A549 (cell line): ENCODE measurements around the gene ITFG1. TPM values are rescaled to one million over a fixed set of nuclear protein-coding genes. Genes with fewer than 3 reads are reported as not detected.

Experiments
- ATAC-seq, 2 experiments: fragments of 200-7000 bp in 1 of 2; fragments of >200 bp in 1 of 2; cut with Nextera tagmentation in 1 of 2; cut with Tn5 transposase in 1 of 2; 3 replicates each; pipeline versions ENCODE4 v1.8.0 to v1.9.1; 2018 to 2020; ENCODE audit warnings: mild to moderate bottlenecking in 1 of 2, moderate library complexity in 1 of 2
- CTCF ChIA-PET: fragments of 300-600 bp; sonication (Branson Sonifier 250); formaldehyde crosslinking; extraction: SDS; loops from one replicate; lab custom pipeline; 2021; ENCODE audit warnings: antibody characterized with exemption, inconsistent platforms; lab: Yijun Ruan, JAX
- POLR2A ChIA-PET: fragments of 350-600 bp; formaldehyde crosslinking; extraction: SDS; loops from one replicate; lab custom pipeline; 2021; ENCODE audit warnings: antibody characterized with exemption, inconsistent platforms; lab: Yijun Ruan, JAX
- DNase-seq, 2 experiments: peaks; one replicate each; pipeline versions ENCODE4 v3.0.0 to v3.0.0-alpha.2; 2011 to 2016; ENCODE audit warnings: low read depth in 1 of 2, low spot score in 1 of 2
- FAIRE-seq: peaks from 2 replicates; lab custom pipeline; 2011; peaks lifted over from hg19 to GRCh38; lab: Jason Lieb, UNC
- H3K27ac ChIP-seq, 2 experiments: fragments of >200 bp; sonication (Bioruptor Twin); formaldehyde crosslinking; 3 replicates each; pipeline ENCODE4 v1.5.1; 2016 to 2017
- H3K4me1 ChIP-seq: fragments of >200 bp; sonication (Bioruptor Twin); formaldehyde crosslinking; 3 replicates; pipeline ENCODE4 v1.6.1; 2016
- H3K4me2 ChIP-seq: fragments of >200 bp; sonication (Bioruptor Twin); formaldehyde crosslinking; 3 replicates; pipeline ENCODE4 v1.6.1; 2016
- H3K4me3 ChIP-seq: fragments of >200 bp; sonication (Bioruptor Twin); formaldehyde crosslinking; 3 replicates; pipeline ENCODE4 v1.5.1; 2016
- H3K9me3 ChIP-seq: fragments of >200 bp; sonication (Bioruptor Twin); formaldehyde crosslinking; 3 replicates; pipeline ENCODE4 v1.6.1; 2016
- BHLHE40 ChIP-seq: IDR thresholded peaks from 2 replicates; pipeline ENCODE4 v1.6.1; 2012; ENCODE audit warnings: low read depth, low read length, inconsistent platforms
- CEBPB ChIP-seq, 2 experiments: fragments of >200 bp in 1 of 2; sonication (Bioruptor Twin) in 1 of 2; formaldehyde crosslinking in 1 of 2; IDR thresholded peaks; 2 replicates each; pipeline ENCODE4 v1.6.1; 2012 to 2016
- ESRRA ChIP-seq: fragments of 150-350 bp; IDR thresholded peaks from 2 replicates; pipeline ENCODE4 v1.6.1; 2014; ENCODE audit warnings: mild to moderate bottlenecking, low read length, borderline replicate concordance
- FOSB ChIP-seq: fragments of 250-450 bp; sonication (Bioruptor Pico); IDR thresholded peaks from 2 replicates; pipeline ENCODE4 v1.5.0; 2020; ENCODE audit warnings: mild to moderate bottlenecking, moderate library complexity
- GATA3 ChIP-seq: IDR thresholded peaks from 2 replicates; pipeline ENCODE4 v1.6.1; 2012; ENCODE audit warnings: borderline replicate concordance
- HDAC2 ChIP-seq: fragments of 200-600 bp; sonication (generic); IDR thresholded peaks from 2 replicates; pipeline ENCODE4 v1.6.1; 2016
- HOXB13 ChIP-seq: fragments of 250-450 bp; sonication (Bioruptor Pico); IDR thresholded peaks from 2 replicates; pipeline ENCODE4 v1.5.0; 2020; ENCODE audit warnings: low read depth, mild to moderate bottlenecking, moderate library complexity
- JUNB ChIP-seq: fragments of >200 bp; sonication (Bioruptor Twin); formaldehyde crosslinking; IDR thresholded peaks from 2 replicates; pipeline ENCODE4 v1.6.1; 2016
- KDM5A ChIP-seq: fragments of 200-600 bp; sonication (generic); IDR thresholded peaks from 2 replicates; pipeline ENCODE4 v1.6.1; 2016; ENCODE audit warnings: antibody characterized with exemption, mild to moderate bottlenecking
- NFE2L2 ChIP-seq: fragments of 150-350 bp; conservative IDR thresholded peaks from 2 replicates; pipeline ENCODE4 v1.6.1; 2014; ENCODE audit warnings: low read length
- NR3C1 ChIP-seq: fragments of >200 bp; sonication (Bioruptor Twin); formaldehyde crosslinking; IDR thresholded peaks from 3 replicates; pipeline ENCODE4 v1.6.1; 2017
- POLR2AphosphoS2 ChIP-seq: conservative IDR thresholded peaks from 2 replicates; pipeline ENCODE4 v1.6.1; 2012; ENCODE audit warnings: low read length, improper control_type of control experiment, inconsistent platforms
- RAD21 ChIP-seq, 2 experiments: fragments of >200 bp in 1 of 2; sonication (Bioruptor Twin) in 1 of 2; formaldehyde crosslinking in 1 of 2; IDR thresholded peaks in 1 of 2; conservative IDR thresholded peaks in 1 of 2; 2 replicates in 1 of 2; 3 replicates in 1 of 2; pipeline ENCODE4 v1.6.1; 2012 to 2018; ENCODE audit warnings: inconsistent platforms in 1 of 2
- RARB ChIP-seq: fragments of 250-450 bp; sonication (Bioruptor Pico); IDR thresholded peaks from 2 replicates; pipeline ENCODE4 v1.8.0; 2021; ENCODE audit warnings: mild to moderate bottlenecking, moderate library complexity
- SMC3 ChIP-seq: fragments of >200 bp; sonication (Bioruptor Twin); formaldehyde crosslinking; IDR thresholded peaks from 3 replicates; pipeline ENCODE4 v1.6.1; 2018; ENCODE audit warnings: inconsistent platforms
- TFCP2L1 ChIP-seq: fragments of 250-450 bp; sonication (Bioruptor Pico); IDR thresholded peaks from 2 replicates; pipeline ENCODE4 v1.5.0; 2021; ENCODE audit warnings: mild to moderate bottlenecking
- WGBS: methylation state at CpG from one replicate; pipeline ENCODE4 v1.1.6; 2017; ENCODE audit errors: missing lambda C conversion rate; 5-methylcytosine and 5-hydroxymethylcytosine counted together
- polyA plus RNA-seq, 4 experiments: library from polyadenylated mRNA; depleted of rRNA in 3 of 4; stranded (reverse); fragments of >200 nt; fragmentation: RNase III in 1 of 4; extraction: RNeasy Plus Mini Kit Qiagen cat#74134 plus additional on column Dnase treatment in 1 of 4; gene quantifications; 2 replicates in 3 of 4; 3 replicates in 1 of 4; pipeline ENCODE4 v1.2.3, GENCODE V29; 2011 to 2017
- TF ChIP-seq, protein P1 (sequence below): fragments of >200 bp; sonication (Bioruptor Twin); formaldehyde crosslinking; IDR thresholded peaks from 2 replicates; pipeline ENCODE4 v1.6.1; 2016
- TF ChIP-seq, protein P2 (sequence below): IDR thresholded peaks from 2 replicates; pipeline ENCODE4 v1.6.1; 2012
- TF ChIP-seq, protein P3 (sequence below): fragments of >200 bp; sonication (Bioruptor Twin); formaldehyde crosslinking; IDR thresholded peaks from 3 replicates; pipeline ENCODE4 v1.6.1; 2016
- TF ChIP-seq, protein P4 (sequence below): IDR thresholded peaks from 2 replicates; pipeline ENCODE4 v1.6.1; 2012; ENCODE audit warnings: low read depth, borderline replicate concordance
- TF ChIP-seq, protein P5 (sequence below): fragments of >200 bp; sonication (Bioruptor Twin); formaldehyde crosslinking; IDR thresholded peaks from 3 replicates; pipeline ENCODE4 v1.5.1; 2016

Gene ITFG1
- polyA plus RNA-seq, 2 of the 4 experiments (the other 2 are of a cell fraction): 32.9 to 112 TPM

DNA sequence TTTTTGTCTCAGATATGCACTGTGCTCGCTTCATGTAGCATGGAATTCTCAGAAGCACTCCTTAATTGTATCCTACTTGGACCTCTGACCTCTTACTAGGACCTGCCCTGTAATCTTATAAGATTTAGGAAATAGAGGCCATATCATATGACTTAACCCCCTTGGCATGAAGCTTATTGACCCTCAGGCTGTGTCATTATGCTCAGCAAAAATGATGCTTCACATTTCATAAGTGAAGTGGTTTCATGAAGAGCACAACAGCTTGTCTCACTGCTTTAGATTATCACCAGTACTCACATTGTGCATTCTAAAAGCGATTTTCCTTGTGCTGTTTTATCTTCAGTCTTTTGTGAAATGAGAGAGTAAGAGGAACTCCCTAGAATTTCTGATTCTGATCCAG is 6.6 kb upstream of the ITFG1 start:
- Histone ChIP-seq H3K27ac (no peak overlapping the region), H3K4me2 (no peak overlapping the region)
- CTCF ChIA-PET: interaction anchor here (1.7 kb wide), 1 partner anchor 16 kb away, joined by 4 read pairs; no protein-coding TSS in a partner anchor
- TF ChIP-seq HDAC2: no peak
- TF ChIP-seq BHLHE40: no peak
- no peak for TF ChIP-seq TFCP2L1
- TF ChIP-seq, all 56 proteins: peak for 0
- Histone ChIP-seq H3K4me1 (peaks cover 11% of the 10 kb centered on the region; the same call in 2 of the 3 replicates), H3K4me3 (no peak overlapping the region), H3K9me3 (no peaks in the 10 kb centered on the region)
- 87% methylated on average over 2 of the region's 2 CpGs for WGBS
- ATAC-seq (no peak), FAIRE-seq (no peak), DNase-seq (no peak)
- POLR2A ChIA-PET: no interaction called here

DNA sequence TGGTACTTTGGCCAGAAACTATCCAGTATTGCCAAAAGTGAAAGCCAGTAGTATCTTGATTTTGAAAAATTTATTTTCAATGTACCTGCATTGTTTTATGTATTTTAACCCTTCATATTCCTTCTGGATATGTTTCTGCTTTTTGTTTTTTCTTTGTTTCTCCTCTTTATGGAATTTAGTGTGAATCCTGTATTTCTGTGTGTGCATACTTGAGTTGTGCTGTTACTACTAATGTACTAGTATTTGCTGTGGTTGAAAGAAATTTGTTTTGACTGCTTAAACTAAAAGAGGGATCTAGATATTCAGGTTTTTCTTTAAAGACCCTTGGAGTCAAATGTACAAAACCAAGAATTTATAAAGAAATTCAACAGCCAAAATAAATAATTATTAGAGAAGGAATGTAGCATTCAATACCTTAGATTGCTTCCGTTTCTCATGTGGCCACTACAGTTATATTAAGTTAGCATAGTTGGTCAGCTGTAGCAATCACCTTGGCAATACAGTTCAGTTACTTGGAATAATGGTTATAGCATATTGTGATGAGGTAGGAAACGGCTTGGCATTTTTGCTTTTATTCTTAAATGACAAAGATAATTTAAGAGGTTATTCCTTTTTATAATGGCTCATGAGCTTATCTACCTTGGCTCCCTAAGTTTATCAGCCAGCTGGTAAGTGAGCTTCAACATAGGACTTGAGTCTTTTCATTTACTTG is 5.2 kb upstream of the ITFG1 start:
- Histone ChIP-seq H3K4me3 (no peak overlapping the region), H3K9me3 (no peaks in the 10 kb centered on the region), H3K4me2 (no peak overlapping the region)
- FAIRE-seq: no peak
- TF ChIP-seq, protein P1, sequence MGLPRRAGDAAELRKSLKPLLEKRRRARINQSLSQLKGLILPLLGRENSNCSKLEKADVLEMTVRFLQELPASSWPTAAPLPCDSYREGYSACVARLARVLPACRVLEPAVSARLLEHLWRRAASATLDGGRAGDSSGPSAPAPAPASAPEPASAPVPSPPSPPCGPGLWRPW: no peak
- TF ChIP-seq FOSB (no peak), HOXB13 (CRISPR knock-in tag) (no peak), CEBPB (IDR thresholded peaks at IDR 0.05) (no peak), GATA3 (no peak), RAD21 (conservative IDR thresholded peaks at IDR 0.05 in 1 of 2, IDR thresholded peaks at IDR 0.05 in 1 of 2) (no peak), JUNB (no peak), NFE2L2 (no peak)
- TF ChIP-seq, protein P2, sequence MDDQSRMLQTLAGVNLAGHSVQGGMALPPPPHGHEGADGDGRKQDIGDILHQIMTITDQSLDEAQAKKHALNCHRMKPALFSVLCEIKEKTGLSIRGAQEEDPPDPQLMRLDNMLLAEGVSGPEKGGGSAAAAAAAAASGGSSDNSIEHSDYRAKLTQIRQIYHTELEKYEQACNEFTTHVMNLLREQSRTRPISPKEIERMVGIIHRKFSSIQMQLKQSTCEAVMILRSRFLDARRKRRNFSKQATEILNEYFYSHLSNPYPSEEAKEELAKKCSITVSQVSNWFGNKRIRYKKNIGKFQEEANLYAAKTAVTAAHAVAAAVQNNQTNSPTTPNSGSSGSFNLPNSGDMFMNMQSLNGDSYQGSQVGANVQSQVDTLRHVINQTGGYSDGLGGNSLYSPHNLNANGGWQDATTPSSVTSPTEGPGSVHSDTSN: no peak
- TF ChIP-seq, protein P3, sequence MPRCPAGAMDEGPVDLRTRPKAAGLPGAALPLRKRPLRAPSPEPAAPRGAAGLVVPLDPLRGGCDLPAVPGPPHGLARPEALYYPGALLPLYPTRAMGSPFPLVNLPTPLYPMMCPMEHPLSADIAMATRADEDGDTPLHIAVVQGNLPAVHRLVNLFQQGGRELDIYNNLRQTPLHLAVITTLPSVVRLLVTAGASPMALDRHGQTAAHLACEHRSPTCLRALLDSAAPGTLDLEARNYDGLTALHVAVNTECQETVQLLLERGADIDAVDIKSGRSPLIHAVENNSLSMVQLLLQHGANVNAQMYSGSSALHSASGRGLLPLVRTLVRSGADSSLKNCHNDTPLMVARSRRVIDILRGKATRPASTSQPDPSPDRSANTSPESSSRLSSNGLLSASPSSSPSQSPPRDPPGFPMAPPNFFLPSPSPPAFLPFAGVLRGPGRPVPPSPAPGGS: no peak
- TF ChIP-seq, all 56 proteins: peak for 0
- WGBS: 83% methylated on average over 2 of the region's 2 CpGs
- ATAC-seq (no peak), DNase-seq (no peak)
- ChIA-PET POLR2A (interaction anchor here (1.0 kb wide), 1 partner anchor 9 kb away, joined by 3 read pairs; no protein-coding TSS in a partner anchor), CTCF (no interaction called here)
- H3K27ac ChIP-seq: no peak overlapping the region
- peaks cover 11% of the 10 kb centered on the region; the same call in 2 of the 3 replicates for H3K4me1 ChIP-seq

DNA sequence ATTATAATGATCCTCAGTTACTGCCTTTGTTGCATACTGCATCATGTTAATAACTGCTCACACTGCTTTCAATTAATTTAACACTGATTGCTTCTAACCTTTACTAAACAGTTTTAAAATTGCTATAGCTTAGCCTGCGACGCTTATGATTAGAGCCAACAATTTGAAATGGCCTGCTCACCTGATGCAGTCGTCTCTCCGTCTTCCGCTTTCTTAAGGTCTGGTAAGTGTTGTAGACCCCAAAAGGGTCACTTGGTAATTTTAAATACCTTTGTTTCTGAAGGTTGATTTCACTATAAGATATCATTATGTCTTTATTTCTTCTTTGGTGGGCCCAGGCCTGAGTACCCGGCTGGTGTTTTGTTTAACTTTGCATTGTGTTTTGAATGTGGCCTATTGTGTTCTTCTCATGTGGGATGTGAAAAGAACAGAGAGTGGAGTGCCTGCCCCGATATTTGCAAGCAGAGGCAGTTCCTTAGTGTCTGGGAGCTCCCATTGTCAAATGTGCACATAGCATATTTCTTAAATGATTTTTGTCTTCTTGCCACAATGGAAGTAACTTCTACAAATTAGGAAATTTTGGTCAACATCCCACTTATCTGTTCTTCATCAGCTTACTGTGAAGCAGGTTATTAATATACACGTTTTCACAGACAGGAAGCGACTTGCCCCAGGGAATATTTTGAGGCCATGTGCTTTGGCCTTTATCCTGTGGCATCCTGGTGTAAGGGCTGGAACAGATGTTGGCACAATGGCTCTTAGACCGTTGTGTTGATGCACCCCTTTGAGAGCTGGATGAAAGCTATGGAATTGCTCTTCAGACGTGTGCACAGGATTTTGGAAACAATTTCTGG is 3.1 kb upstream of the ITFG1 start:
- ATAC-seq (no peak), FAIRE-seq (no peak), DNase-seq (no peak)
- POLR2A ChIA-PET: no interaction called here
- 91% methylated on average over 11 of the region's 11 CpGs for WGBS
- TF ChIP-seq, protein P4, sequence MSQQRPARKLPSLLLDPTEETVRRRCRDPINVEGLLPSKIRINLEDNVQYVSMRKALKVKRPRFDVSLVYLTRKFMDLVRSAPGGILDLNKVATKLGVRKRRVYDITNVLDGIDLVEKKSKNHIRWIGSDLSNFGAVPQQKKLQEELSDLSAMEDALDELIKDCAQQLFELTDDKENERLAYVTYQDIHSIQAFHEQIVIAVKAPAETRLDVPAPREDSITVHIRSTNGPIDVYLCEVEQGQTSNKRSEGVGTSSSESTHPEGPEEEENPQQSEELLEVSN: no peak
- TF ChIP-seq POLR2AphosphoS2: no peak
- TF ChIP-seq, protein P2: no peak
- TF ChIP-seq KDM5A: no peak
- no peak for TF ChIP-seq RARB (CRISPR knock-in tag)
- TF ChIP-seq NR3C1: no peak
- TF ChIP-seq, protein P5, sequence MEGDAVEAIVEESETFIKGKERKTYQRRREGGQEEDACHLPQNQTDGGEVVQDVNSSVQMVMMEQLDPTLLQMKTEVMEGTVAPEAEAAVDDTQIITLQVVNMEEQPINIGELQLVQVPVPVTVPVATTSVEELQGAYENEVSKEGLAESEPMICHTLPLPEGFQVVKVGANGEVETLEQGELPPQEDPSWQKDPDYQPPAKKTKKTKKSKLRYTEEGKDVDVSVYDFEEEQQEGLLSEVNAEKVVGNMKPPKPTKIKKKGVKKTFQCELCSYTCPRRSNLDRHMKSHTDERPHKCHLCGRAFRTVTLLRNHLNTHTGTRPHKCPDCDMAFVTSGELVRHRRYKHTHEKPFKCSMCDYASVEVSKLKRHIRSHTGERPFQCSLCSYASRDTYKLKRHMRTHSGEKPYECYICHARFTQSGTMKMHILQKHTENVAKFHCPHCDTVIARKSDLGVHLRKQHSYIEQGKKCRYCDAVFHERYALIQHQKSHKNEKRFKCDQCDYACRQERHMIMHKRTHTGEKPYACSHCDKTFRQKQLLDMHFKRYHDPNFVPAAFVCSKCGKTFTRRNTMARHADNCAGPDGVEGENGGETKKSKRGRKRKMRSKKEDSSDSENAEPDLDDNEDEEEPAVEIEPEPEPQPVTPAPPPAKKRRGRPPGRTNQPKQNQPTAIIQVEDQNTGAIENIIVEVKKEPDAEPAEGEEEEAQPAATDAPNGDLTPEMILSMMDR: no peak
- TF ChIP-seq ESRRA: no peak
- no peak for TF ChIP-seq RAD21 (conservative IDR thresholded peaks at IDR 0.05 in 1 of 2, IDR thresholded peaks at IDR 0.05 in 1 of 2)
- no peak for TF ChIP-seq SMC3
- peaks cover 21% of the 10 kb centered on the region for H3K4me1 ChIP-seq
- CTCF ChIA-PET: interaction anchor here (1.1 to 3.5 kb wide), 2 partner anchors 320 to 701 kb away, joined by 3 to 10 read pairs; partner anchors contain the start of gene NETO2
- no peak overlapping the region for H3K4me2 ChIP-seq
- no peak overlapping the region for H3K4me3 ChIP-seq
- no peaks in the 10 kb centered on the region for H3K9me3 ChIP-seq
- no peak overlapping the region for H3K27ac ChIP-seq
